H9 (cell line): ENCODE data around the gene UBP1. TPM values are rescaled to one million over a fixed set of nuclear protein-coding genes. Genes with fewer than 3 reads are reported as not detected.

ENCODE experiments used
- DNase-seq: peaks from one replicate; pipeline ENCODE4 v3.0.0-alpha.2; 2017
- H2AFZ ChIP-seq: one replicate; pipeline ENCODE4 v1.6.1; 2013; ENCODE audit warnings: mild to moderate bottlenecking, low read length, control low read depth, moderate library complexity
- H2AK5ac ChIP-seq: 2 replicates; pipeline ENCODE4 v1.6.1; 2013; ENCODE audit warnings: low read length, control low read depth, mixed read lengths; ENCODE audit not compliant: insufficient read length
- H2BK120ac ChIP-seq: one replicate; pipeline ENCODE4 v1.6.1; 2013; ENCODE audit warnings: low read depth, mild to moderate bottlenecking, low read length, control low read depth, inconsistent platforms; ENCODE audit not compliant: poor library complexity, severe bottlenecking
- H2BK12ac ChIP-seq: 2 replicates; pipeline ENCODE4 v1.6.1; 2013; ENCODE audit warnings: low read length, control low read depth, mixed read lengths, low read depth; ENCODE audit not compliant: insufficient read length
- H2BK15ac ChIP-seq: 2 replicates; pipeline ENCODE4 v1.6.1; 2013; ENCODE audit warnings: low read depth, low read length, control low read depth
- H2BK20ac ChIP-seq: one replicate; pipeline ENCODE4 v1.6.1; 2013; ENCODE audit warnings: low read depth, mild to moderate bottlenecking, low read length, control low read depth, inconsistent platforms; ENCODE audit not compliant: poor library complexity, severe bottlenecking
- H2BK5ac ChIP-seq: 2 replicates; pipeline ENCODE4 v1.6.1; 2013; ENCODE audit warnings: low read length, control low read depth, mixed read lengths; ENCODE audit not compliant: insufficient read length
- H3K14ac ChIP-seq: 2 replicates; pipeline ENCODE4 v1.6.1; 2013; ENCODE audit warnings: low read length, control low read depth; ENCODE audit not compliant: insufficient read depth
- H3K18ac ChIP-seq: 2 replicates; pipeline ENCODE4 v1.6.1; 2013; ENCODE audit warnings: low read depth, mild to moderate bottlenecking, mixed read lengths, low read length, control low read depth; ENCODE audit not compliant: insufficient read length
- H3K23ac ChIP-seq: 2 replicates; pipeline ENCODE4 v1.6.1; 2013; ENCODE audit warnings: low read length, control low read depth, mixed read lengths, low read depth; ENCODE audit not compliant: insufficient read length
- H3K23me2 ChIP-seq: 2 replicates; pipeline ENCODE4 v1.6.1; 2013; ENCODE audit warnings: low read depth, mild to moderate bottlenecking, mixed read lengths, low read length, control low read depth; ENCODE audit not compliant: insufficient read length, poor library complexity, severe bottlenecking
- H3K27ac ChIP-seq: 2 replicates; pipeline ENCODE4 v1.5.1; 2013; ENCODE audit warnings: low read length, control low read depth, mixed read lengths, low read depth; ENCODE audit not compliant: insufficient read length
- H3K27me3 ChIP-seq: 2 replicates; pipeline ENCODE4 v1.6.1; 2013; ENCODE audit warnings: low read length, control low read depth, inconsistent platforms; ENCODE audit not compliant: insufficient read depth
- H3K4ac ChIP-seq: 2 replicates; pipeline ENCODE4 v1.6.1; 2013; ENCODE audit warnings: low read depth, mild to moderate bottlenecking, control low read depth, inconsistent platforms, low read length, moderate library complexity
- H3K4me1 ChIP-seq: 2 replicates; pipeline ENCODE4 v1.6.1; 2013; ENCODE audit warnings: low read length, control low read depth, inconsistent platforms; ENCODE audit not compliant: insufficient read depth
- H3K4me2 ChIP-seq: 2 replicates; pipeline ENCODE4 v1.6.1; 2013; ENCODE audit warnings: low read length, control low read depth, mixed read lengths; ENCODE audit not compliant: insufficient read length, insufficient read depth
- H3K56ac ChIP-seq: 2 replicates; pipeline ENCODE4 v1.6.1; 2013; ENCODE audit warnings: low read depth, mild to moderate bottlenecking, mixed read lengths, low read length, control low read depth; ENCODE audit not compliant: insufficient read length
- H3K79me1 ChIP-seq: 2 replicates; pipeline ENCODE4 v1.6.1; 2013; ENCODE audit warnings: low read depth, mild to moderate bottlenecking, moderate library complexity, low read length, control low read depth, inconsistent platforms; ENCODE audit not compliant: insufficient read depth, poor library complexity, severe bottlenecking
- H3K79me2 ChIP-seq: 2 replicates; pipeline ENCODE4 v1.6.1; 2013; ENCODE audit warnings: low read length, control low read depth, inconsistent platforms; ENCODE audit not compliant: insufficient read depth
- H3K9ac ChIP-seq: 2 replicates; pipeline ENCODE4 v1.6.1; 2013; ENCODE audit warnings: low read length, control low read depth, mixed read lengths; ENCODE audit not compliant: insufficient read length; ENCODE audit errors: extremely low read depth
- H3K9me3 ChIP-seq: one replicate; pipeline ENCODE4 v1.6.1; 2013; ENCODE audit warnings: low read depth, low read length, inconsistent platforms; ENCODE audit not compliant: control insufficient read depth
- H3T11ph ChIP-seq: one replicate; pipeline ENCODE4 v1.6.1; 2013; ENCODE audit warnings: mild to moderate bottlenecking, low read length, control low read depth, inconsistent platforms
- H4K20me1 ChIP-seq: one replicate; pipeline ENCODE4 v1.6.1; 2013; ENCODE audit not compliant: control insufficient read depth, insufficient read length, insufficient read depth
- H4K5ac ChIP-seq: 2 replicates; pipeline ENCODE4 v1.6.1; 2013; ENCODE audit warnings: low read depth, mild to moderate bottlenecking, mixed read lengths, low read length, control low read depth; ENCODE audit not compliant: insufficient read length
- H4K8ac ChIP-seq: replicated peaks from 2 replicates; pipeline ENCODE4 v1.6.1; 2013; ENCODE audit warnings: low read length, control low read depth, mixed read lengths, low read depth; ENCODE audit not compliant: insufficient read length
- H4K91ac ChIP-seq: 2 replicates; pipeline ENCODE4 v1.6.1; 2013; ENCODE audit warnings: low read depth, mild to moderate bottlenecking, moderate library complexity, mixed read lengths, low read length, control low read depth; ENCODE audit not compliant: insufficient read length
- H3K27ac Mint-ChIP-seq, 3 experiments: 2 replicates in 2 of 3; 3 replicates in 1 of 3; pipeline ENCODE4 v1.8.0; 2020 to 2021; ENCODE audit warnings: mixed read lengths in 3 of 3, mild to moderate bottlenecking in 1 of 3, moderate library complexity in 1 of 3
- H3K27me3 Mint-ChIP-seq: 2 replicates; pipeline ENCODE4 v1.8.0; 2021; ENCODE audit warnings: low read depth, mild to moderate bottlenecking, moderate library complexity, mixed read lengths
- H3K36me3 Mint-ChIP-seq, 3 experiments: 2 replicates in 2 of 3; 3 replicates in 1 of 3; pipeline ENCODE4 v1.8.0; 2020 to 2021; ENCODE audit warnings: low read depth in 3 of 3, mixed read lengths in 3 of 3; ENCODE audit not compliant: insufficient read depth in 1 of 3
- H3K4me1 Mint-ChIP-seq, 2 experiments: 2 replicates each; pipeline ENCODE4 v1.8.0; 2020; ENCODE audit warnings: mixed read lengths in 2 of 2
- H3K4me3 Mint-ChIP-seq, 2 experiments: 2 replicates in 1 of 2; 3 replicates in 1 of 2; pipeline ENCODE4 v1.8.0; 2020 to 2021; ENCODE audit warnings: mild to moderate bottlenecking in 2 of 2, mixed read lengths in 2 of 2, moderate library complexity in 1 of 2
- H3K9me3 Mint-ChIP-seq, 2 experiments: 2 replicates in 1 of 2; 3 replicates in 1 of 2; pipeline ENCODE4 v1.8.0; 2020; ENCODE audit warnings: mild to moderate bottlenecking in 2 of 2, mixed read lengths in 2 of 2, moderate library complexity in 1 of 2
- CTCF ChIP-seq: fragments of 200-600 bp; sonication (generic); conservative IDR thresholded peaks from 3 replicates; pipeline ENCODE4 v1.8.0; 2021; ENCODE audit warnings: antibody characterized with exemption, mild to moderate bottlenecking
- WGBS: extraction: QIAGEN DNeasy Blood & Tissue Kit; methylation state at CpG from one replicate; pipeline ENCODE4 v1.1.7; 2013; ENCODE audit warnings: missing lambda C conversion rate, low lambda C conversion rate, mixed read lengths; ENCODE audit not compliant: insufficient read length; ENCODE audit errors: extremely low coverage; 5-methylcytosine and 5-hydroxymethylcytosine counted together
- total RNA-seq: library from RNA; stranded (reverse); gene quantifications from 2 replicates; pipeline ENCODE4 v1.2.1, GENCODE V29; 2021

The UBP1 gene
- total RNA-seq, 1 experiment from 2014 or later = 103 TPM

GRCh38 chr3:33433843-33434242 lies 6.4 kb downstream of the UBP1 start:
- Mint-ChIP-seq H3K4me1 (peaks cover 64 to 68% of the 10 kb centered on the region in 2 experiments), H3K9me3 (no peaks in the 10 kb centered on the region), H3K27me3 (no peaks in the 10 kb centered on the region), H3K27ac (no peak overlapping the region; a peak in 1 of 7 replicates), H3K4me3 (no peak overlapping the region), H3K36me3 (peaks cover 0 to 2% (median 0%) of the 10 kb centered on the region in 3 experiments; a peak in 1 of 7 replicates)
- H2AK5ac ChIP-seq = no peak overlapping the region
- no peak overlapping the region for H3K23ac ChIP-seq
- TF ChIP-seq CTCF = no peak
- WGBS = no CpG with 5 or more reads among the region's 2 CpGs
- H4K5ac ChIP-seq = no peak overlapping the region
- H2BK12ac ChIP-seq = no peak overlapping the region
- H2BK15ac ChIP-seq = no peak overlapping the region
- H3K27me3 ChIP-seq = no peaks in the 10 kb centered on the region
- H2BK20ac ChIP-seq = no peak overlapping the region
- H3K4me2 ChIP-seq = no peak overlapping the region
- no peak overlapping the region for H3K4ac ChIP-seq
- H3K56ac ChIP-seq = no peak overlapping the region
- H3K79me2 ChIP-seq = peaks cover 68% of the 10 kb centered on the region
- H3K9me3 ChIP-seq = no peaks in the 10 kb centered on the region
- H3K4me1 ChIP-seq = peaks cover 15% of the 10 kb centered on the region
- no peak overlapping the region for H3K18ac ChIP-seq
- H3T11ph ChIP-seq = no peak overlapping the region
- H4K20me1 ChIP-seq = no peaks in the 10 kb centered on the region
- H3K27ac ChIP-seq = no peak overlapping the region
- H2BK120ac ChIP-seq = no peak overlapping the region
- peaks cover 5% of the 10 kb centered on the region for H3K79me1 ChIP-seq
- H4K8ac ChIP-seq = no peak overlapping the region
- DNase-seq = no peak
- H3K9ac ChIP-seq = no peak overlapping the region
- no peak overlapping the region for H2AFZ ChIP-seq
- H2BK5ac ChIP-seq = no peak overlapping the region
- peaks cover 8% of the 10 kb centered on the region for H3K23me2 ChIP-seq
- no peak overlapping the region for H4K91ac ChIP-seq
- no peak overlapping the region for H3K14ac ChIP-seq
